ENCODE measurements around the gene GDF15.
A peak's percentile ranks its signal among the peaks of the same experiment; 100 is the strongest.

DNA sequence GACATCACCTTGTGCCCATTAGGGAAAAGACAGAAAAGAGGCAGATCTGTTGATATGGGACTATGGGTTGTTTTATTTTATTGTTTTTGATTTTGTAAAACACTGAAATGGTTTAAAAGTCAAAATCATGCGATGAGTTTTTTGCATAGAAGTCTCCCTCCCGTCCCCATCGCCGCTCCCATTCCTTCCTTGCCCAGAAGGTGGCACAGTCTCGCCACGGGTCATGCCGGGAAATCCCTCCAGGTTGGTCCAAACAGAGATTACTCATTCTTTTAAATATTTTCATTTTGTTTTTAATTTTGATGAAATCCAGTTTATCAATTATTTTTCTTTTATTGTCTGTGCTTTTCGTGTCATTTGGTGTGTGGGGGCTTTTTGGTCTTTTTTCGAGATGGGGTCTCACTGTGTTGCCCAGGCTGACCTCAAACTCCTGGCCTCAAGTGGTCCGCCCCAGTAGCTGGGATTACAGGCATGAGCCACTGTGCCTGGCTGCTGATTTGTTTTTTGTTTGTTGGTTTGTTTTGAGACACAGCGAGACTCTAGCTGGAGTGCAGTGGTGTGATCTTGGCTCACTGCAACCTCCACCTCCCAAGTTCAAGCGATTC is 36.3 kb upstream of the GDF15 start:
- TF ChIP-seq, protein P1, sequence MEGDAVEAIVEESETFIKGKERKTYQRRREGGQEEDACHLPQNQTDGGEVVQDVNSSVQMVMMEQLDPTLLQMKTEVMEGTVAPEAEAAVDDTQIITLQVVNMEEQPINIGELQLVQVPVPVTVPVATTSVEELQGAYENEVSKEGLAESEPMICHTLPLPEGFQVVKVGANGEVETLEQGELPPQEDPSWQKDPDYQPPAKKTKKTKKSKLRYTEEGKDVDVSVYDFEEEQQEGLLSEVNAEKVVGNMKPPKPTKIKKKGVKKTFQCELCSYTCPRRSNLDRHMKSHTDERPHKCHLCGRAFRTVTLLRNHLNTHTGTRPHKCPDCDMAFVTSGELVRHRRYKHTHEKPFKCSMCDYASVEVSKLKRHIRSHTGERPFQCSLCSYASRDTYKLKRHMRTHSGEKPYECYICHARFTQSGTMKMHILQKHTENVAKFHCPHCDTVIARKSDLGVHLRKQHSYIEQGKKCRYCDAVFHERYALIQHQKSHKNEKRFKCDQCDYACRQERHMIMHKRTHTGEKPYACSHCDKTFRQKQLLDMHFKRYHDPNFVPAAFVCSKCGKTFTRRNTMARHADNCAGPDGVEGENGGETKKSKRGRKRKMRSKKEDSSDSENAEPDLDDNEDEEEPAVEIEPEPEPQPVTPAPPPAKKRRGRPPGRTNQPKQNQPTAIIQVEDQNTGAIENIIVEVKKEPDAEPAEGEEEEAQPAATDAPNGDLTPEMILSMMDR (IDR thresholded peaks at IDR 0.05), result peak; percentile 49 to 74
- TF ChIP-seq EP300 (IDR thresholded peaks at IDR 0.05) (no peak), POLR2AphosphoS5 (IDR thresholded peaks at IDR 0.05) (no peak), POLR2A (IDR thresholded peaks at IDR 0.05) (no peak)
